ENCODE measurements around the gene HBD. TPM values are rescaled to one million over a fixed set of nuclear protein-coding genes. Genes with fewer than 3 reads are reported as not detected.
A peak's percentile ranks its signal among the peaks of the same experiment; 100 is the strongest.

The HBD gene
- polyA plus RNA-seq, 3 donors, result 1.2 to 2.1 (median 1.8) TPM

DNA sequence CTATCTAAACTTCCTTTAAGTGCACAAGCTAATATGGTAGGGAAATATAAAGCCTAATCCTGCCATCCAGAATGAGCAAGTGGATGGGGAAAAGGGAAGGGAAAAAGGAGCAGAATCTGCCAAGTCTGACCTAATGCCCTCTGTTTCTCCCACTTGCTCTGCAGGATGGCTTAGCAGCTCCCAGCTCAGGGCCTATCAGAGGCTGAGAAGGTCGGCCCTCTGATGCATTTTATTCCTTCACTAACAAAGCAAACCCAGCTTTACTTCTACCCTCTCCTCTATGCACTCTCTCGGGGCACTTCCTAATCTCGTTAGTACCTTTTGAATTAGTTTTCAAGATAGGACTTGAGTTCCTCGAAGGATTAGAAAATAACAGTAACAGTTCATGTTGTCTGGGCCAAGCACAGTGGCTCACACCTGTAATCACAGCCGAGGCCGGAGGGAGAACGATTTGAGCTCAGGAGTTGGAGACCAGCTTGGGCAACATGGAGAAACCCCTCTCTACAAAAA lies 23.9 kb downstream of the HBD start:
- no peak for DNase-seq (ENCODE audit: extremely low read depth in 1 of 11, low read depth in 9 of 11, low spot score in 4 of 11)

- DNase-seq (ENCODE audit: extremely low read depth in 1 of 11, low read depth in 9 of 11, low spot score in 4 of 11), result peak in 7 of 11 donors; percentile 2 to 25 (median 8)
Observed at GRCh38 chr11:5204787-5205186, 29.5 kb downstream of the HBD start.

GRCh38 chr11:5203366-5203765 lies 30.9 kb downstream of the HBD start:
- no peak for DNase-seq (ENCODE audit: extremely low read depth in 1 of 11, low read depth in 9 of 11, low spot score in 4 of 11)

DNA sequence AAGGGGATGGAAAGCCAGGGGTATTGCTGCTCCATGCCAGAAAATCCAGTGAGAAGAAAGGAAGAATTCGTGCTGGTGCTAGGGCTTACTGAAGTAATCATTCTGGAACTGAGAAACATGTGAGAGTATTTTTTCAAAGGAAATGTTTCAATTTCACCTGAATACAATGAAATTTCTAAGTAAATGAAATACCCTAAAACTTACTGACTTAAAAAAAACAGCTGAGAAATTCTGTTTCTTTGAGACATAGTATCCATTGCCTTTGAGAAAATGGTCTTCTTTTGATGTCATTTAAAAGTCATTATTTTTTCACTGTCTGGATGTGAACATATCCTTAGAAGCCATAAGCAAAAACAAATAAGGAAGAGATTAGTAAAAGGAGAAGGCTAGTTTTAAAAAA lies 33.7 kb downstream of the HBD start, which contains the start of gene OR51V1:
Gene OR51V1 (minus strand): TSS at position 101 of the 400 bp plus-strand sequence. CDS start 0 bp downstream, at position 101.
- no peak for DNase-seq (ENCODE audit: extremely low read depth in 1 of 11, low read depth in 9 of 11, low spot score in 4 of 11)

- DNase-seq (ENCODE audit: extremely low read depth in 1 of 11, low read depth in 9 of 11, low spot score in 4 of 11), result no peak
Observed at GRCh38 chr11:5198285-5198684, 36.0 kb downstream of the HBD start.

- DNase-seq (ENCODE audit: extremely low read depth in 1 of 11, low read depth in 9 of 11, low spot score in 4 of 11), result no peak
Observed at GRCh38 chr11:5197536-5197935, 36.7 kb downstream of the HBD start.

DNA sequence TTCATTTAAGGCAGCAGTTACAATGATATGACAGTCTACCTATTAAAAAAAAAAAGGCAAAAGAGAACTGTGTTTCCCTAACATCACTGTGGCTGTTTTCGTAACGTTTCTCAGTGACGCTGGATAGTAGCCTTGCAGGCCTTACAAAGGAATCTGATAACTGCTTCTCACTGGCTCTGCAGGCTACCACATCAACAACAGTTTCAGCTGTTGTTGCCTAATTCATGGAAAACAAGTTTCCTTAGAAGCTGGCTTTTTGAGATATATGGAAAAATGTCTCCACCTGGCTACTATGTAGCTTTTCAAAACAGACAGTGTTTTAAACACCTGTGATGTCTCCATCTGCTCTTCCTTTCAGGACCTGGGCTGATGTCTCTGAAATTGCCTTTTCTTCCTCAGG lies 37.6 kb downstream of the HBD start:
- DNase-seq (ENCODE audit: extremely low read depth in 1 of 11, low read depth in 9 of 11, low spot score in 4 of 11), result no peak

DNA sequence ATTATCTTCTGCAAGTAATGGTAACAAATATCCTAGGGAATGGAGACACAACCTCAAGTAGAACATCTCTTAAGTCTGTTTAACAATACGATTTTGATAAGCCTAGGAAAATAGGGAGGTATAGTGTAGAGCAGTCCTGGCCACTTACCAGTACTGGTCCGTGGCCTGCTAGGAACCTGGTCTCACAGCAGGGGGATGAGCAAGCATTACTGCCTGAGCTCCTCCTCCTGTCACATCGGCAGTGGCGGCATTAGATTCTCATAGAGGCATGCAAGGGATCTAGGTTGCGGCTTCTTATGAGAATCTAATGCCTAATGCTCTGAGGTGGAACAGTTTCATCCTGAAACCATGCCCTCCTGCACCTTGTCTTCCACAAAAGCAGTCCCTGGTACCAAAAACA lies 38.2 kb downstream of the HBD start:
- DNase-seq (ENCODE audit: extremely low read depth in 1 of 11, low read depth in 9 of 11, low spot score in 4 of 11), result no peak

GRCh38 chr11:5192738-5193137 lies 41.5 kb downstream of the HBD start:
- no peak for DNase-seq (ENCODE audit: extremely low read depth in 1 of 11, low read depth in 9 of 11, low spot score in 4 of 11)

DNA sequence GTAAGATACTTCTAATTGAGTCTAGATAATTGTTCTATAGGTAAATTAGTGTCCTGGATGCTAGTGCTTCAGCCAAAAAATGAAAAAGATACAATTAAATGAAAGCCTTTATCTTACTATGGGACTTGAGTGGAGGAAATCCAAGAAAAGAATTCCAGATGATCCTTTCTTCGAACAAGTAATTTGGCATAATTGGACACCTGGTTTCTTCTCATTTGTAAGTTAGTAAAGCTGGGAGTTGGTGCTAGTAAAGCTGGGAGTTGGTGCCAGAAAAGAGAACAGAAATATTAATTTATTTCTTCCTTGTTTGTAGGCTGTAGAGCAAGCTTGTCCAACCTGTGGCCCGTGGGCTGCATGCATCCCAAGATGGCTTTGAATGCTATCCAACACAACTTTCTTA lies 46.1 kb downstream of the HBD start:
- no peak for DNase-seq (ENCODE audit: extremely low read depth in 1 of 11, low read depth in 9 of 11, low spot score in 4 of 11)

Other genes with a start within 250 kb of the HBD start
- under 1 TPM in 2 of 3 donors, not detected in 1; 0.06 to 0.11 TPM for gene OR51L1, start 239.6 kb downstream of the HBD start, polyA plus RNA-seq (ENCODE audit: insufficient read length in 3 of 3)
- gene OR52J3, start 188.0 kb downstream of the HBD start, polyA plus RNA-seq (ENCODE audit: insufficient read length in 3 of 3), result not detected
- not detected for gene OR52E2, start 174.9 kb downstream of the HBD start, polyA plus RNA-seq (ENCODE audit: insufficient read length in 3 of 3)
- gene OR52E1, start 164.9 kb downstream of the HBD start, polyA plus RNA-seq (ENCODE audit: insufficient read length in 3 of 3), result not detected
- gene OR52A5, start 96.1 kb downstream of the HBD start, polyA plus RNA-seq (ENCODE audit: insufficient read length in 3 of 3), result not detected
- gene OR52A1, start 79.7 kb downstream of the HBD start, polyA plus RNA-seq (ENCODE audit: insufficient read length in 3 of 3), result under 1 TPM in 2 of 3 donors, not detected in 1; 0.01 to 0.05 TPM
- gene OR51V1, start 33.8 kb downstream of the HBD start, polyA plus RNA-seq (ENCODE audit: insufficient read length in 3 of 3), result not detected
- 100 to 1,000 TPM; 110 to 331 (median 134) TPM for gene HBB, start 7.4 kb downstream of the HBD start, polyA plus RNA-seq (ENCODE audit: insufficient read length in 3 of 3)
- gene HBG1, start 15.4 kb upstream of the HBD start, polyA plus RNA-seq (ENCODE audit: insufficient read length in 3 of 3), result 100 to 1,000 TPM; 304 to 877 (median 766) TPM
- gene HBG2, start 20.3 kb upstream of the HBD start, polyA plus RNA-seq (ENCODE audit: insufficient read length in 3 of 3), result 1,000 to 10,000 TPM; 1,167 to 4,071 (median 1,615) TPM
- 10 to 100 TPM in 1 of 3 donors, 1 to 10 TPM in 2; 2.4 to 26.1 (median 9.6) TPM for gene HBE1, start 35.5 kb upstream of the HBD start, polyA plus RNA-seq (ENCODE audit: insufficient read length in 3 of 3)
- under 1 TPM in 2 of 3 donors, not detected in 1; 0.11 to 0.27 TPM for gene OR51B4, start 67.5 kb upstream of the HBD start, polyA plus RNA-seq (ENCODE audit: insufficient read length in 3 of 3)
- gene OR51B2, start 89.8 kb upstream of the HBD start, polyA plus RNA-seq (ENCODE audit: insufficient read length in 3 of 3), result not detected
- under 1 TPM; 0.33 to 0.56 (median 0.50) TPM for gene OR51B5, start 109.0 kb upstream of the HBD start, polyA plus RNA-seq (ENCODE audit: insufficient read length in 3 of 3)
- not detected for gene OR51B6, start 117.0 kb upstream of the HBD start, polyA plus RNA-seq (ENCODE audit: insufficient read length in 3 of 3)
- not detected for gene OR51M1, start 149.3 kb upstream of the HBD start, polyA plus RNA-seq (ENCODE audit: insufficient read length in 3 of 3)
- gene OR51Q1, start 187.6 kb upstream of the HBD start, polyA plus RNA-seq (ENCODE audit: insufficient read length in 3 of 3), result not detected
- not detected for gene OR51I1, start 207.0 kb upstream of the HBD start, polyA plus RNA-seq (ENCODE audit: insufficient read length in 3 of 3)
- gene OR51I2, start 214.8 kb upstream of the HBD start, polyA plus RNA-seq (ENCODE audit: insufficient read length in 3 of 3), result under 1 TPM in 1 of 3 donors, not detected in 2; 0.09 TPM